Activated CD8-positive, alpha-beta memory T cell treated with anti-CD3 and anti-CD28 coated beads, Interleukin-2, amount 10 ng/mL, durations not matched to agents 7 days and 5 days (primary cell): ENCODE measurements around the gene EML6. TPM values are rescaled to one million over a fixed set of nuclear protein-coding genes. Genes with fewer than 3 reads are reported as not detected.

ENCODE experiments used
- ATAC-seq: fragments of 150-1000 bp; cut with Tn5 transposase; one replicate; pipeline ENCODE4 v1.10.0; 2021; ENCODE audit warnings: moderate library complexity
- CTCF ChIA-PET: fragments of 350-600 bp; sonication (Branson Sonifier 250); formaldehyde crosslinking; loops from one replicate; lab custom pipeline; 2021; ENCODE audit warnings: antibody characterized with exemption; lab: Charles Lee
- DNase-seq: peaks from one replicate; pipeline ENCODE4 v3.0.0-alpha.2; 2020
- H3K27ac Mint-ChIP-seq: one replicate; pipeline ENCODE4 v1.8.0; 2021; ENCODE audit warnings: mild to moderate bottlenecking, mixed read lengths
- H3K27me3 Mint-ChIP-seq: one replicate; pipeline ENCODE4 v1.8.0; 2021; ENCODE audit warnings: mixed read lengths
- H3K36me3 Mint-ChIP-seq: one replicate; pipeline ENCODE4 v1.8.0; 2021; ENCODE audit warnings: mild to moderate bottlenecking, mixed read lengths
- H3K4me1 Mint-ChIP-seq: one replicate; pipeline ENCODE4 v1.8.0; 2021; ENCODE audit warnings: mixed read lengths
- H3K4me3 Mint-ChIP-seq: one replicate; pipeline ENCODE4 v1.8.0; 2021; ENCODE audit warnings: mild to moderate bottlenecking, moderate library complexity, mixed read lengths
- H3K9me3 Mint-ChIP-seq: one replicate; pipeline ENCODE4 v1.8.0; 2022; ENCODE audit warnings: low read depth, mixed read lengths
- total RNA-seq, 2 experiments: library from RNA; stranded (reverse); gene quantifications; one replicate each; pipeline ENCODE4 v1.2.3, GENCODE V29; 2021

Gene EML6
- total RNA-seq, 2 experiments from 2014 or later, result 1.5 to 3.1 TPM

- DNase-seq (no peak), ATAC-seq (no peak)
- peaks cover 2% of the 10 kb centered on the region for H3K27me3 Mint-ChIP-seq
- no peak overlapping the region for H3K4me3 Mint-ChIP-seq
- H3K4me1 Mint-ChIP-seq, result peaks cover 4% of the 10 kb centered on the region
- CTCF ChIA-PET, result no interaction called here
- no peak overlapping the region for H3K27ac Mint-ChIP-seq
- H3K9me3 Mint-ChIP-seq, result no peaks in the 10 kb centered on the region
- H3K36me3 Mint-ChIP-seq, result peaks cover 1% of the 10 kb centered on the region
Observed at GRCh38 chr2:54915101-54915500, 191.6 kb downstream of the EML6 start.

GRCh38 chr2:54916637-54917036 lies 193.2 kb downstream of the EML6 start:
- H3K4me3 Mint-ChIP-seq, result no peak overlapping the region
- H3K4me1 Mint-ChIP-seq, result peaks cover 4% of the 10 kb centered on the region
- ATAC-seq (no peak), DNase-seq (no peak)
- H3K27me3 Mint-ChIP-seq, result peaks cover 7% of the 10 kb centered on the region
- peaks cover 1% of the 10 kb centered on the region for H3K36me3 Mint-ChIP-seq
- H3K9me3 Mint-ChIP-seq, result no peaks in the 10 kb centered on the region
- no peak overlapping the region for H3K27ac Mint-ChIP-seq
- CTCF ChIA-PET, result no interaction called here

- DNase-seq (no peak), ATAC-seq (no peak)
- Mint-ChIP-seq H3K4me1 (peaks cover 4% of the 10 kb centered on the region), H3K27me3 (peaks cover 7% of the 10 kb centered on the region), H3K4me3 (no peak overlapping the region), H3K36me3 (peaks cover 1% of the 10 kb centered on the region), H3K9me3 (no peaks in the 10 kb centered on the region), H3K27ac (no peak overlapping the region)
- CTCF ChIA-PET, result no interaction called here
Observed at GRCh38 chr2:54918647-54919280, 195.3 kb downstream of the EML6 start.

GRCh38 chr2:54920660-54921059 lies 197.2 kb downstream of the EML6 start:
- peaks cover 1% of the 10 kb centered on the region for H3K36me3 Mint-ChIP-seq
- H3K27me3 Mint-ChIP-seq, result peaks cover 10% of the 10 kb centered on the region
- peaks cover 4% of the 10 kb centered on the region for H3K4me1 Mint-ChIP-seq
- no peaks in the 10 kb centered on the region for H3K9me3 Mint-ChIP-seq
- no peak overlapping the region for H3K4me3 Mint-ChIP-seq
- DNase-seq (no peak), ATAC-seq (no peak)
- no peak overlapping the region for H3K27ac Mint-ChIP-seq
- CTCF ChIA-PET, result no interaction called here

- peaks cover 10% of the 10 kb centered on the region for H3K27me3 Mint-ChIP-seq
- CTCF ChIA-PET, result no interaction called here
- H3K4me3 Mint-ChIP-seq, result no peak overlapping the region
- DNase-seq (no peak), ATAC-seq (no peak)
- H3K9me3 Mint-ChIP-seq, result no peaks in the 10 kb centered on the region
- H3K27ac Mint-ChIP-seq, result no peak overlapping the region
- H3K4me1 Mint-ChIP-seq, result no peaks in the 10 kb centered on the region
- H3K36me3 Mint-ChIP-seq, result no peaks in the 10 kb centered on the region
Observed at GRCh38 chr2:54924121-54924520, 200.7 kb downstream of the EML6 start.

- no peak overlapping the region for H3K27ac Mint-ChIP-seq
- H3K36me3 Mint-ChIP-seq, result no peaks in the 10 kb centered on the region
- no peaks in the 10 kb centered on the region for H3K9me3 Mint-ChIP-seq
- H3K4me3 Mint-ChIP-seq, result no peak overlapping the region
- H3K27me3 Mint-ChIP-seq, result peaks cover 8% of the 10 kb centered on the region
- ATAC-seq, result no peak
- no peak for DNase-seq
- CTCF ChIA-PET, result no interaction called here
- H3K4me1 Mint-ChIP-seq, result no peaks in the 10 kb centered on the region
Observed at GRCh38 chr2:54925022-54925421, 201.6 kb downstream of the EML6 start.

- CTCF ChIA-PET, result interaction anchor here (0.6 kb wide), 1 partner anchor 212 kb away, joined by 3 read pairs; no protein-coding TSS in a partner anchor
- Mint-ChIP-seq H3K27ac (no peak overlapping the region), H3K4me3 (no peak overlapping the region), H3K36me3 (no peaks in the 10 kb centered on the region), H3K4me1 (no peaks in the 10 kb centered on the region), H3K27me3 (peaks cover 4% of the 10 kb centered on the region), H3K9me3 (no peaks in the 10 kb centered on the region)
- DNase-seq (no peak), ATAC-seq (no peak)
Observed at GRCh38 chr2:54927085-54927750, 203.8 kb downstream of the EML6 start.

- Mint-ChIP-seq H3K36me3 (no peaks in the 10 kb centered on the region), H3K27ac (no peak overlapping the region), H3K4me3 (no peak overlapping the region), H3K9me3 (no peaks in the 10 kb centered on the region), H3K4me1 (no peaks in the 10 kb centered on the region), H3K27me3 (peaks cover 4% of the 10 kb centered on the region)
- ATAC-seq, result no peak
- CTCF ChIA-PET, result interaction anchor here (0.6 kb wide), 1 partner anchor 212 kb away, joined by 3 read pairs; no protein-coding TSS in a partner anchor
- no peak for DNase-seq
Observed at GRCh38 chr2:54927751-54928615, 204.5 kb downstream of the EML6 start.

GRCh38 chr2:54928719-54929118 lies 205.3 kb downstream of the EML6 start:
- H3K9me3 Mint-ChIP-seq, result no peaks in the 10 kb centered on the region

GRCh38 chr2:54931473-54931872 lies 208.0 kb downstream of the EML6 start:
- no peaks in the 10 kb centered on the region for H3K27me3 Mint-ChIP-seq
- DNase-seq (no peak), ATAC-seq (no peak)
- no peaks in the 10 kb centered on the region for H3K4me1 Mint-ChIP-seq
- no peaks in the 10 kb centered on the region for H3K9me3 Mint-ChIP-seq
- H3K36me3 Mint-ChIP-seq, result no peaks in the 10 kb centered on the region
- CTCF ChIA-PET, result no interaction called here
- no peak overlapping the region for H3K4me3 Mint-ChIP-seq
- no peak overlapping the region for H3K27ac Mint-ChIP-seq

More at GRCh38 chr2:54928719-54929118, 205.3 kb downstream of the EML6 start:
- H3K36me3 Mint-ChIP-seq, result no peaks in the 10 kb centered on the region
- ATAC-seq (no peak), DNase-seq (no peak)
- H3K4me1 Mint-ChIP-seq, result no peaks in the 10 kb centered on the region
- H3K27me3 Mint-ChIP-seq, result peaks cover 4% of the 10 kb centered on the region
- H3K4me3 Mint-ChIP-seq, result no peak overlapping the region
- CTCF ChIA-PET, result no interaction called here
- no peak overlapping the region for H3K27ac Mint-ChIP-seq

GRCh38 chr2:54935389-54935788 lies 211.9 kb downstream of the EML6 start:
- no peak overlapping the region for H3K4me3 Mint-ChIP-seq
- H3K36me3 Mint-ChIP-seq, result peaks cover 2% of the 10 kb centered on the region
- CTCF ChIA-PET, result no interaction called here
- H3K27ac Mint-ChIP-seq, result no peak overlapping the region
- H3K4me1 Mint-ChIP-seq, result no peaks in the 10 kb centered on the region
- ATAC-seq (no peak), DNase-seq (no peak)
- no peaks in the 10 kb centered on the region for H3K9me3 Mint-ChIP-seq
- H3K27me3 Mint-ChIP-seq, result no peaks in the 10 kb centered on the region

GRCh38 chr2:54936766-54937165 lies 213.3 kb downstream of the EML6 start:
- H3K27ac Mint-ChIP-seq, result no peak overlapping the region

GRCh38 chr2:54939446-54940118 lies 216.1 kb downstream of the EML6 start:
- Mint-ChIP-seq H3K36me3 (peaks cover 2% of the 10 kb centered on the region), H3K4me1 (no peaks in the 10 kb centered on the region), H3K9me3 (no peaks in the 10 kb centered on the region), H3K27me3 (no peaks in the 10 kb centered on the region), H3K4me3 (no peak overlapping the region), H3K27ac (no peak overlapping the region)
- DNase-seq (no peak), ATAC-seq (no peak)
- CTCF ChIA-PET, result no interaction called here

More at GRCh38 chr2:54936766-54937165, 213.3 kb downstream of the EML6 start:
- no peaks in the 10 kb centered on the region for H3K4me1 Mint-ChIP-seq
- DNase-seq (no peak), ATAC-seq (no peak)
- H3K36me3 Mint-ChIP-seq, result peaks cover 2% of the 10 kb centered on the region
- H3K27me3 Mint-ChIP-seq, result no peaks in the 10 kb centered on the region
- no peak overlapping the region for H3K4me3 Mint-ChIP-seq
- no peaks in the 10 kb centered on the region for H3K9me3 Mint-ChIP-seq
- CTCF ChIA-PET, result interaction anchor here (0.6 kb wide), 1 partner anchor 99 kb away, joined by 3 read pairs; no protein-coding TSS in a partner anchor
